Kidney capillary endothelial cell (primary cell): ENCODE measurements around the gene THEMIS2.

ENCODE experiments used
- DNase-seq: peaks from one replicate; pipeline ENCODE4 v3.0.0-alpha.2; 2018; ENCODE audit warnings: low spot score

The THEMIS2 gene

DNA sequence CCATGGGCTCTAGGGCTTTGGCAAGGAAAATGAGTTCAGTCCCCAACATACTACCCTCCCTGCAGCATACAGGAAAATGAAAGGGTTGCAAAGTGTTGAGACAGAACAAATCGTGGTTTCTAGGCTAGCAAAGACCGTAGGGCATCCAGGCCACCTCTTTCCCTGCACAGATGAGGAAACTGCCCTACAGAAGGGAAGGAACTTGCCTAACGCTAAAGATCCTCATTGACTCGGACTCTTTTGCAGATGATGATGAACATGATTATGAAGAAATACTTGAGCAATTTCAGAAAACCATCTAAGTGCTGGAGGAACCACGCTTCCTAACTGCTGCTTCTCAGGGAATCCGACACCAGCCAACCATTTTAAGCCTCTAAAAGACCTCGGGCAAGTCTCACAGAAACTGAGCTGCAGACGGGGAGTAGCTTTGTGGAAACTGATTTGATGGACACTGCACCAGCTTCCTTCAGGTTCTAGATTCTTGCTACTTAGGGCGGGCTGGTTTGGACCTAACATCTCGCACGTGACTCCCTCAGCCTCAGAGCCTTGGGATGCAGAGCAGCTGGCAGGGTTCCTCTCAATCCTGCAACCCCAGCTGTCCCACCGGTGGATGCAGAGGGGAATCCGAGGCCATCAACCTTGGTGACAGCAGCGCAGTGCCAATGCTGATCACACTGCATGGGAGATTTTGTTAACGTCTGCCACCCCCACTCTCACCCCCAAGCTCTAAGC, 13.4 kb downstream of the THEMIS2 start:
- no peak for DNase-seq

DNA sequence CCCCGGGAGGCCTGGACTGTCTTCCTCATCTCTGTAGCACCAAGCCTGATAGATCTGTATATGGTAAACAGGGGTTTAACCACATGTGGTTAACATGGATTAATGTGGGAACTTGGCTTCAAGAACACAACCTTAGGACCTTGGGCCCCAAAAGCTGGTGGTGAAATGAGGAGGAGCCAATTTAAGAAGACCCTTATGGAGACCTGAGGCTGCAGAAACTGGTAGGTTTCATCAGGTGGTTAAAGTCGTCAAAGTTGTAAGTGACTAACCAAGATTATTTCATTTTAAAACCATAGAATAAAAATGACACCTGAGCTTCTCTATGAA, 14.0 kb downstream of the THEMIS2 start:
- DNase-seq, result no peak

DNA sequence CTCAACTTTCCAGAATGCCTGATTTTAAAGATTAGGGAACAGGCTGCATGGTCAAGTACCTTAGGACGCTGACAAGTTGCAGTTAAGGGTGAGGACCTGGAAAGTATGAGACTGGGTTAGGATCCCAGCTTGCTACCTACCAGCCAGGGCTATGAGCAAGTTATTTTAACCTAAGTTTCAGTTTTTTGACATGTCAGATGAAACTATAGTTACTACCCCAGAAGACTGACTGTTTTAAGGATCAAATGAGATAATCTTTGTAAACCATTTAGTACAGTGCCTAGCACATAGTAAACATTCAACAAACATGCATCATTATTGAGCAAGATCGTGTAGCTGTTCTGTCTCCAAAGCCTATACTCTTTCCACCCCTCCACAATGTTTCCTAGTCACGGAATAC, 14.4 kb downstream of the THEMIS2 start:
- no peak for DNase-seq

DNA sequence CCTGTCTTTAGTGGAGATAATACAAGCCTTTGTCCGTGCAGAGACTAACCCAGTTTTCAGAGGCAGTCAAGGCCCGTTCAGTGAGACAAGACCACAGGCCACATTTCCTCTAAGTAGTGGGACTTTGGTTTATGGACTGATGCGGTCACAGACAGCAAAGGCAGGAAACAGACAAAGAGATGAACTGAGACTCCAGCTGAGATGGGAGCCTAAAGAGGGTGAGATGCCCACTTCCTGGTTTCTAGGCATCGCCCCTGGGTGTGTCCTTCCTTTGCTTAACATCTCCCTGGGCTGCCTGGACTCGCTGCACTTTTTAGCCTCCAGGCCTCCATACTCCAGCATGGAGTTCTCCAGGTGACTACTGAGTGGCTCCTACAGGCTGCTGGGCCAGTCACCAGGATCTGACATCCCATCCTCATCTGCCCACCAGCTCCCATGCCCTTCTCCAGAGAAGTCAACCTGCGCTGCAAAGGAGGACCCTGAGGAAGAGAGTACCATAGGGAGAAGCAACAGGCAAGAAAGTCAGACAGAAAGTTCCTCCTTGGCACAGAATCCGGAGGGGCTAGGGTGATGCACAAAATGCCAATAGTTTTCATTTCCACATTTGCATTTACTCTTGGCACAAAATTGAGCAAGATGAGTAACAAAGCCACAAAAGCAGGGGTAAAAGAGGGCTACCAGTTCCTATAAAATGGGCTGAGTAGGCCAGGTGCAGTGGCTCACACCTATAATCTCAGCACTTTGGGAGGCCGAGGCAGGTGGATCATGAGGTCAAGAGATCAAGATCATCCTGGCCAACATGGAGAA, 15.1 kb downstream of the THEMIS2 start:
- DNase-seq, result no peak

DNA sequence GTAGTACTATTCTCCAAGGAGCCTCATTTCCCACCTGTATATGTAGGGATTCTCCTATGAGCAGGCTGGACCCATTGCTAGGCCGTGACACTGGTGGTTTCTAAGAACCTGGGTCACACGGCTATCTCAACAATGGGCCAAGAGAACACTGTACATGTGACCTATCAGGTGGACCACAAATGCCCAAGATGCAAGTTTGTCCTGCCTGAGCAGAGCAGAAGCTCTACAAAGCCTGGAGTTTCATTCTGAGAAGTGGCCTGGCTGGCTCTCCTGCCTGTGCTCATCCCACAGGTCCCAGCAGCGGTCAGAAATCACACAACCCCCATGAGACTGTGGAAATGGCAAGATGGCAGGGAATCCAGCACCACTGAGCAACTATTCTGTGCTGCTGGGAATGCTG, 17.2 kb downstream of the THEMIS2 start:
- DNase-seq, result no peak

DNA sequence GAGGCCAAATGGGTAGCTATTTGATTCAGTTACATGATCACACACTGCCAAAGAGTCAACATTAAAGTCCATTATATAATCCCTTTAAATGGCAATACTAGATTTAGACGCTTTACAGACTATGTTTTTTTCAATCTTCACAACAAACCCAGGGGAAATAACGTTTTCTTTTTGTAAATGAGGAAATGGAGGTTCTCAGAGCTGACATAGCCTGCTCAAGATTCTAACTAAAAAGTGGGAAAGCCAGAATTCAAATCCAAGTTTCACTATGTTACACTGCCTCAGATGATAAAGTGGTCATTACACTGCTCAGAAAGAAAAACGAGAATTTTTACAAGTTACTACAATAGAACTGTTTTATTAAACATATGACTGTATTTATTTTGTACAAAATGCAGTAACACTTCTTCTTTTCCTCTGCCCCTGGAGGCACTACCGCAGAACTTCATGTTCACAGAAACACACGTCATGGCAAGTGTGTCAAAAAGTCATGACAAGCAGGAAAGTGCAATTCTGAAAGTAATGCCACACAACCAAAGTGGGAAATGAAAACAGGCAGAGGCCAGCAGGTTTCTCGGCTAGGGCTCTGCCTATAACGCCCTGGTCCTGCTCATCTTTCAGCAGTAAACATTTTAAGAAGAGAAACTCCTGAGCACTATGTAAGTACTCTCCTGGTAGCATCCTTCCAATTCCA, 19.0 kb downstream of the THEMIS2 start:
- no peak for DNase-seq

DNA sequence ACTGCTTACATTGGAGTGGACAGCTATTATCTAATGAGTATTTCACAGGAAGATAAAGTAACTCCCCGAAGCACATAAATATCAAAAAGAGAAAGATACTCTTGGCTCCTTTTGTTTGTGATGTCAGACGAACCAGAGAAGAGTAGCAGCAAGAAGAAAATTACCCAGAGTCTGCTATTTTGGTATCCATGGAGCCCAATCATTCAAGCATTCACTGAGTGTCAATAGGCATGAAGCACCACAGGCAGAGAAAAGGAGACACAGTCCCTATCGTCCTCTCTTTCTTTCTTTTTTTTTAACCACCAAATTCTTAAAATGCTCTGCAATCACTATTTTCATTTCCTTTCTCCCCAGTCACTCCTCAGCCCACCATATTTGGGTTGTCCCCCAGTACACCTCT, 22.2 kb downstream of the THEMIS2 start:
- DNase-seq, result no peak

DNA sequence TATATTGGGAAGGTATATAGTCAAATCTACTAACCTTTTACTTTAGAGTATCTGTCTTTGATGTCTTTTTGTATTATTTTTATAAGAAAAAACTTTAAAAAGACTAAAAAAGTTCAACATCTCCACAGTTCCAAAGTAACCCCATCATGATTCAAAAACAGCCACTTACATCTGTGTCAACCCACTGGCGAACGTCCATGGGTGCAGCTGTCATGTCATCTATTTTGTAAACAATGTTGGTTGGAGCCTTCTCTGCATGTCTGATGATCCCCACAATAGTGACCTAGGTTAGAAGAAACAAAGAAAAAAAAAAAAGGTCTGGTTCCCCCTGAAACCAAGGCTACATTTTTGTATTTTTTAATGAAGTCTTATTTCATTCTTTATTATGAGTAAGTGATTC, 34.4 kb downstream of the THEMIS2 start:
- DNase-seq, result no peak

DNA sequence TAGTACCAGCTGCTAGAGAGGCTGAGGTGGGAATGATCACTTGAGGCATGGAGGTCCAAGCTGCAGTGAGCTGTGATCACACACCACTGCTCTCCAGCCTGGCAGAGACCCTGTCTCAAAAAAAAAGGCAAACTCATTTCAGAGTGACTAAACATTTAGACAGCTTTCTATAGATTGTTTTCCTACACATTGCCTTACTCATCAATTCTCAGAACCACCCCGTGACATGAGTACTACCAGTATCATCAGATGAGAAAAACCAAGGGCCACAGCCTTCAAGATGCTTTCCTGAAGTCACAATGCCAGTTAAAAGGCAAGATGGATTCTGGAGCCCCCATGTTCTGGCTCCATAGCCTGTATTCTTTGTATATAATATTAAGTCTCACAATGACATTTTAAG, 40.1 kb downstream of the THEMIS2 start:
- no peak for DNase-seq

DNA sequence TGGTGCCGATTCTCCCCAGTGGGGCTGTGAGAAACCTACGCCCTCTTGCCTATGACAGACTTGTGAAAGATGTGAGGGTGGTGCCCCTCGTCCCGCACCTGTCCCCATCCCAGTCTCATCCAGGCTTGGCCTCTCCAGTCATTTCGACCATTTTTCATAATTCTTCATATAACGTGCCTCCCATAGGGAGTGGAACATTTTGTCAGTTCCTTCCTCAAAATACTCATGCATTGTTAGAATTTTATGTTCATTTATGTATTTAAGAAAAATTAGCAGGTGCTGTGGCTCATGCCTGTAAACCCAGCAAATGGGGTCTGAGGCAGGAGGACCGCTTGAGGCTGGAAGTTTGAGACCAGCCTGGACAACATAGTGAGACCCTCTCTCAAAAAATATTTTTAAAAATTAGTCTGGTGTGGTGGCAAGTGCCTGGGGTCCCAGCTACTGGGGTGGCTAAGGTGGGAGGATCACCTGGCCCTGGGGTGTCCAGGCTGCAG, 42.8 kb downstream of the THEMIS2 start:
- DNase-seq, result no peak

DNA sequence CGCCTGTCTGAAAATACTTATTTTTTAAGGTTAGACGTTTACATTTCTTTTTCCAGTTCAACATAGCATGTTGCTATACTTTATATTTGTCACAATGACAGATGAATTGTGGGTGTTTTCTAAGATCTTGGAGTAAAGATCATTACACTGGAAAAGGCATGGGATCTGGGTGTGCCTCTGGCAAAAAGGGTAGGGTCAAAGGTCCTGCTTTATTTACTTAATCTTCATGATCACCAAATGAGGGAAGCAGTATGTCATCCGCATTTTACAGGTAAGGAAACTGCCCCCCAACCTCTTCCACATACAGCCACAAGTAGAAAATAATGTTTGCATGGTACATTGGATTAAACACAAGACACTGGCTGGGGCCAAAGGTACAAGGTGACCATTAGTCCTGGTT, 49.9 kb downstream of the THEMIS2 start:
- no peak for DNase-seq

DNA sequence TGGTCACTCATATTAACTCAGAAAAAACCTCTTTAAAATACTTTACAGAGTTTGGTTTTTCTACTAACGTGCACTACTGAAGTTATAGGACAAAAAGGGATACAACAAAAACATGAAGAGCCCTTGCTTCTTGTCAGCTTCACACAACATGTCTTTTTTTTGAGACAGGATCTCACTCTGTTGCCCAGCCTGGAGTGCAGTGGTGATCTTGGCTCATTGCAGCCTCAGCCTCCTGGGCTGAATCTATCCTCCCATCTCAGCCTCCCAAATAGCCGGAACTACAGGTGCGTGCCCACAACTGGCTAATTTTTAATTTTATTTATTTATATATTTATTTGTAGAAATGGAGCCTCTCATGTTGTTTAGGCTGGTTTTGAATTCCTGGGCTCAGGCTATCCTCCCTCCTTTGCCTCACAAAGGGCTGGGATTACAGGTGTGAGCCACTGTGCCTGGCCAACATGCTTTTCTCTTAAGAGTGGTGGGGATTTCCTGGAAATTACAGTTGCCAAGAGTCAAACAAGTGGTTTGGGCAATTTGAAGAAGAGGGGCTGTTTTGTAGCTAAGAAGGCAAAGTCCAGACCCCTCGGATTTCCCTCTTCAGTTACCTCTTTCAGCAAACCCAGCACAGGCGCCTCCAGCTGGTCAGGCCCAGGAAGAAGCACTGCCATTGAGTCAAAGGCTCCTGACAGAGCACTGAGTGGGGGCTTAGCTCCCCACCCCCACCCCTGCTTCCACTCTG, 56.0 kb downstream of the THEMIS2 start:
- no peak for DNase-seq

DNA sequence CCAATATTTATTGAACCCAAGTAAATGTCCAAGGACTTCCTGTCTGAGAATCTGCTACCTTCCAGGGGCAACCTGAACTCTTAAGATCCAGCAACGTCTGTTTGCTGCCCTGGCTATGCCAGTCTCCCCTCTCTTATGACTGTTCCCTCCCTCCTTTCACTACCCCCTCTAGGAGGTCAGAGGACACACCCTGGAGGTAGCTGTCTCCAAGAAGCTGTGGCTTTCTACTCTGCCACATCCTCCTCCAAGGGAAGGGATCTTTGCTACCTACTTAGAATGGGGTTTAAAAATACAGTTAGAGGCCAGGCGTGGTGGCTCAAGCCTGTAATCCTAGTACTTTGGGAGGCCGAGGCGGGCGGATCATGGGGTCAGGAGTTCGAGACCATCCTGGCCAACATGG, 58.8 kb downstream of the THEMIS2 start:
- DNase-seq, result no peak

DNA sequence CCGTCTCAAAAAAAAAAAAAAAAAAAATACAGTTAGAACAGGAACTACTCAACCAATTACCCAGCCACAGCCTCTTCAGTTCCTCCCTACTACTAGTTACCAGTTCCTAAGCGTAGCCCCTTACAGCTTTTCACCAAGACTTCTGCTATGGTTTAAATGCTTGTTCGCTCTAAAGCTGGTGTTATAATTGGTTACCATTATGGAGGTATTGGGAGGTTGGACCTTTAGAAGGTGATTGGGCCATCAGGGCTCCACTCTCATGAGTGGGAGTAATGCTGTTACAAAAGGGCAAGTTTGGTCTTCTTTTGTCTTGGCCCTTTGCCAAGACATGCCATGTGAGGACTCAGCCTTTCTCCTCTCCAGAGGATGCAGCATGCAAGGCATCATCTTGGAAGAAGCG, 59.4 kb downstream of the THEMIS2 start:
- no peak for DNase-seq

DNA sequence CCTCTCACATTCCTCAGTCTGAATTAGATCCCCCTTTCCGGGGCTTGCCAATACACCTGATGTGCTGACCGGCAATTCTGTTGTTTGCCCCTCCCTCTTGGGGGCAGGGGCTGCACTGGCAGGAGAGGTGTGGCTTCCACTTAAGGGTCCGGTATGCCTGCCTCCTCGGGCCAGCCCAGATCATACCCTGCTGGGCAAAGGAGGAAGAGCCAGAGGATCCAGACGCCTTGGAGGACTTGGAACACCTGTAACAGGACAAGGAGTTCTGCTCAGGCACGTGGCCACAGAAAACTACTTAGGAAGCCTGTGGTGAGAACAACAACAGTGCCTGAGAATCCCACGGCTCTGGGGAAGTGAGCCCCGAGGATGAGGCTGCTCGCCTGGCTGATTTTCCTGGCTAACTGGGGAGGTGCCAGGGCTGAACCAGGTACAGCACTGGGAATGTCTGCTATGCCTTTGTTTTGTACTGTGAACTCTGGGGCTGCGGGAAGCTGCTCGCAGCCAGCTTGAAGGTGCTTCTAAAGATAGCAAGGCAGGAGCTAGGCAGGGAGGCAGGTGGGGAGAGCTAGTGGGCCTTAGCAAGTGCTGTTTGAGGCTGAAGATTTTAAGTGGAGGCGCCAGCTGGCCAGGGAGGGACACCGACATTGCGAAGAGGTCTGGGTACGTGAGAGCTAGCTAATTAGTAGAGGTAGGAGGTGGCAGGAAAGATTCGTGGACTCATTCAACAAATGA, 62.6 kb downstream of the THEMIS2 start, which contains the start of gene SMPDL3B:
SMPDL3B (plus strand) TSS at position 183 of the 732 bp plus-strand sequence; CDS start at position 367, 184 bp downstream.
- DNase-seq, result no peak

DNA sequence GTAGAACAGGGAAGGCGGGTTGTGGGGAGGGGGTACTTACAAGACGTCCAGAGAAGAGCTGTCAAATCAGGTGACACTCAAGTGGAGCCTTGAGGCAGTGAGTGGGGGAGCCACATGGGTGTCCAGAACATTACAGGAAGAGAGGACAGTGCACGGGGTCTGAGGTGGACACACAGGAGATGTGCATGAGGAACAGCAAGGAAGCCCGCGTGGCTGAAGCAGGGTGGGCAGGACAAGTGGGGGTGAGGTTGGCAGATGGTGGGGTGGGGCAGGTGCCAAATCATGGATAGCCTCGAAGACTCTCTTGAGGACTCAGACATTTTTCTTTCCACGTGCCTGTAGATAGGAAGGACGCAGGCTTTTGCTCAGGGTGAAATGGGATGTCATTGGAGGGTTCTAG, 63.4 kb downstream of the THEMIS2 start:
- no peak for DNase-seq
